ENCODE results near the gene OLFM2. TPM values are rescaled to one million over a fixed set of nuclear protein-coding genes. Genes with fewer than 3 reads are reported as not detected.
A peak's percentile ranks its signal among the peaks of the same experiment; 100 is the strongest.

Gene OLFM2
- polyA plus RNA-seq, 1 donor from 2014 or later = 68.6 TPM

DNA sequence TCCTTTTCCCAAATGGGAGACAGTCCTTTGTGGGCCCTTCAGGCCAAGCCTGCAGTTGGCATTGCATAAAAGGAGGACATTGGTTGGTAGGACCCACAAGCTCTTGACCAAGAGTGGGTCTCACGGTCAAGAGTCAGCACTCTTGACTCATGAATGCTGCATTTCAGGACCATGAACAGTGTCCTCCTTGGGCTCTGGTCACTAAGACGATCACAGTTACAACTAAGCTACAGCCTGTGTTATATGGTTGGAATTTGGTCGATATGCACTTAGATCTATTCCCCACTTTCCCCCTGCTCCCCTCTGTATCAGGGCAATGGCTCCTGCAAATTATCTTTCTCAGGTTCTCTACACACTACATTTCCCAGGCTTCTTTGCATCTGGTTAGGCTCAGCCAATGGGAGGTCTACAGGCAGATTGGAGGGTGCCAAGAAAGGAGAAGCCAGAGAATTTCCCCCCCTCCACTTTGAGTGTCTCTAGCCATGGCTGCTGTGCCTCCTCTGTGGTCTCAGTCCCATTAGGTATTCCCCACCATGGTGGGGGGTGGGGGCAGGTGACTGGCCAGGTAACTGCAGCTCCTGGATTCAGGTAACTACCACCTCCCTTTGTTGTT is 3.1 kb upstream of the OLFM2 start:
- Histone ChIP-seq H3K9me3 (ENCODE audit: low read length) (no peaks in the 10 kb centered on the region), H3K9me2 (ENCODE audit: insufficient read depth, low read length) (no peaks in the 10 kb centered on the region), H3K27ac (ENCODE audit: low read length) (no peak overlapping the region), H3F3A (ENCODE audit: insufficient read depth, low read length, poor library complexity, severe bottlenecking) (no peaks in the 10 kb centered on the region), H2AFZ (ENCODE audit: low read depth, low read length) (no peak overlapping the region), H3K36me3 (ENCODE audit: insufficient read depth, low read length) (no peaks in the 10 kb centered on the region), H3K4me2 (ENCODE audit: low read length) (no peak overlapping the region), H3K27me3 (ENCODE audit: insufficient read depth, low read depth, low read length) (peaks cover 2% of the 10 kb centered on the region), H3K79me2 (replicated peaks; ENCODE audit: insufficient read depth, low read length) (peaks cover 14% of the 10 kb centered on the region), H4K20me1 (ENCODE audit: insufficient read depth) (no peaks in the 10 kb centered on the region), H3K4me3 (ENCODE audit: low read length) (no peak overlapping the region), H3K9ac (ENCODE audit: low read length) (no peak overlapping the region)
- no peak for TF ChIP-seq MXI1 (conservative IDR thresholded peaks at IDR 0.05; ENCODE audit: poor library complexity, severe bottlenecking)
- TF ChIP-seq, protein P1, sequence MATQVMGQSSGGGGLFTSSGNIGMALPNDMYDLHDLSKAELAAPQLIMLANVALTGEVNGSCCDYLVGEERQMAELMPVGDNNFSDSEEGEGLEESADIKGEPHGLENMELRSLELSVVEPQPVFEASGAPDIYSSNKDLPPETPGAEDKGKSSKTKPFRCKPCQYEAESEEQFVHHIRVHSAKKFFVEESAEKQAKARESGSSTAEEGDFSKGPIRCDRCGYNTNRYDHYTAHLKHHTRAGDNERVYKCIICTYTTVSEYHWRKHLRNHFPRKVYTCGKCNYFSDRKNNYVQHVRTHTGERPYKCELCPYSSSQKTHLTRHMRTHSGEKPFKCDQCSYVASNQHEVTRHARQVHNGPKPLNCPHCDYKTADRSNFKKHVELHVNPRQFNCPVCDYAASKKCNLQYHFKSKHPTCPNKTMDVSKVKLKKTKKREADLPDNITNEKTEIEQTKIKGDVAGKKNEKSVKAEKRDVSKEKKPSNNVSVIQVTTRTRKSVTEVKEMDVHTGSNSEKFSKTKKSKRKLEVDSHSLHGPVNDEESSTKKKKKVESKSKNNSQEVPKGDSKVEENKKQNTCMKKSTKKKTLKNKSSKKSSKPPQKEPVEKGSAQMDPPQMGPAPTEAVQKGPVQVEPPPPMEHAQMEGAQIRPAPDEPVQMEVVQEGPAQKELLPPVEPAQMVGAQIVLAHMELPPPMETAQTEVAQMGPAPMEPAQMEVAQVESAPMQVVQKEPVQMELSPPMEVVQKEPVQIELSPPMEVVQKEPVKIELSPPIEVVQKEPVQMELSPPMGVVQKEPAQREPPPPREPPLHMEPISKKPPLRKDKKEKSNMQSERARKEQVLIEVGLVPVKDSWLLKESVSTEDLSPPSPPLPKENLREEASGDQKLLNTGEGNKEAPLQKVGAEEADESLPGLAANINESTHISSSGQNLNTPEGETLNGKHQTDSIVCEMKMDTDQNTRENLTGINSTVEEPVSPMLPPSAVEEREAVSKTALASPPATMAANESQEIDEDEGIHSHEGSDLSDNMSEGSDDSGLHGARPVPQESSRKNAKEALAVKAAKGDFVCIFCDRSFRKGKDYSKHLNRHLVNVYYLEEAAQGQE (IDR thresholded peaks at IDR 0.05; ENCODE audit: borderline replicate concordance) = no peak
- no peak for TF ChIP-seq EP300 (conservative IDR thresholded peaks at IDR 0.05; ENCODE audit: poor library complexity, severe bottlenecking)
- TF ChIP-seq, protein P2, sequence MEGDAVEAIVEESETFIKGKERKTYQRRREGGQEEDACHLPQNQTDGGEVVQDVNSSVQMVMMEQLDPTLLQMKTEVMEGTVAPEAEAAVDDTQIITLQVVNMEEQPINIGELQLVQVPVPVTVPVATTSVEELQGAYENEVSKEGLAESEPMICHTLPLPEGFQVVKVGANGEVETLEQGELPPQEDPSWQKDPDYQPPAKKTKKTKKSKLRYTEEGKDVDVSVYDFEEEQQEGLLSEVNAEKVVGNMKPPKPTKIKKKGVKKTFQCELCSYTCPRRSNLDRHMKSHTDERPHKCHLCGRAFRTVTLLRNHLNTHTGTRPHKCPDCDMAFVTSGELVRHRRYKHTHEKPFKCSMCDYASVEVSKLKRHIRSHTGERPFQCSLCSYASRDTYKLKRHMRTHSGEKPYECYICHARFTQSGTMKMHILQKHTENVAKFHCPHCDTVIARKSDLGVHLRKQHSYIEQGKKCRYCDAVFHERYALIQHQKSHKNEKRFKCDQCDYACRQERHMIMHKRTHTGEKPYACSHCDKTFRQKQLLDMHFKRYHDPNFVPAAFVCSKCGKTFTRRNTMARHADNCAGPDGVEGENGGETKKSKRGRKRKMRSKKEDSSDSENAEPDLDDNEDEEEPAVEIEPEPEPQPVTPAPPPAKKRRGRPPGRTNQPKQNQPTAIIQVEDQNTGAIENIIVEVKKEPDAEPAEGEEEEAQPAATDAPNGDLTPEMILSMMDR (IDR thresholded peaks at IDR 0.05; ENCODE audit: poor library complexity, severe bottlenecking) = no peak
- no peak for TF ChIP-seq EZH2 (IDR thresholded peaks at IDR 0.05; ENCODE audit: borderline replicate concordance, insufficient read depth, low read length, poor library complexity, severe bottlenecking)
- TF ChIP-seq POLR2AphosphoS5 (IDR thresholded peaks at IDR 0.05) = no peak
- TF ChIP-seq RAD21 (conservative IDR thresholded peaks at IDR 0.05) = no peak
- TF ChIP-seq SMC3 (conservative IDR thresholded peaks at IDR 0.05; ENCODE audit: poor library complexity) = no peak
- TF ChIP-seq TAF1 (IDR thresholded peaks at IDR 0.05; ENCODE audit: low read depth) = no peak

DNA sequence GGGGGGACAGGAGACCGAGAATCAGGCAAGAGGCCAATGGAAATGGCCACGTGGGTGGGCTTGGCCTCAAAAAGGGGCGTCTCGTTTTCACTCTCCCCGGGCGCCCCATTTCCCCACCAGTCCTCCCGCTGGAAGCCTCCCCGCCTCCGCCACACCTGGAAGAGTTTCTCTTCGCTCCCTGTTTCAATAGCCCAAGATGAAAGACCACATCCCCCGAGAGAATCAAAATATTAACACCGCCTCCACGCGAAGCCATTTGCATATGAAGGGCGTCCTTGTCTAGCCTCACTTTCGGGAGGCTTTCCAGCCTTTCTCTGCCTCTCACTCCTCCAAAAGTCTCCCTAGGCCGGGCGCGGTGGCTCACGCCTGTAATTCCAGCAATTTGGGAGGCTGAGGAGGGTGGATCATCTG is 691 bp upstream of the OLFM2 start:
- peaks cover 2% of the 10 kb centered on the region for H3K27me3 ChIP-seq (ENCODE audit: insufficient read depth, low read depth, low read length)
- no peaks in the 10 kb centered on the region for H4K20me1 ChIP-seq (ENCODE audit: insufficient read depth)
- TF ChIP-seq MXI1 (conservative IDR thresholded peaks at IDR 0.05; ENCODE audit: poor library complexity, severe bottlenecking) (no peak), EP300 (conservative IDR thresholded peaks at IDR 0.05; ENCODE audit: poor library complexity, severe bottlenecking) (no peak), RAD21 (conservative IDR thresholded peaks at IDR 0.05) (no peak), POLR2AphosphoS5 (IDR thresholded peaks at IDR 0.05) (no peak), EZH2 (IDR thresholded peaks at IDR 0.05; ENCODE audit: borderline replicate concordance, insufficient read depth, low read length, poor library complexity, severe bottlenecking) (no peak), SMC3 (conservative IDR thresholded peaks at IDR 0.05; ENCODE audit: poor library complexity) (no peak)
- TF ChIP-seq, protein P1 (IDR thresholded peaks at IDR 0.05; ENCODE audit: borderline replicate concordance) = no peak
- TF ChIP-seq, protein P2 (IDR thresholded peaks at IDR 0.05; ENCODE audit: poor library complexity, severe bottlenecking) = no peak
- peak overlapping the region; percentile 75 for H3K9ac ChIP-seq (ENCODE audit: low read length)
- peaks cover 21% of the 10 kb centered on the region for H3K79me2 ChIP-seq (replicated peaks; ENCODE audit: insufficient read depth, low read length)
- peak overlapping the region; percentile 28 for H3K27ac ChIP-seq (ENCODE audit: low read length)
- peak overlapping the region; percentile 66 for H3K4me3 ChIP-seq (ENCODE audit: low read length)
- H3K9me2 ChIP-seq (ENCODE audit: insufficient read depth, low read length) = no peaks in the 10 kb centered on the region
- H3K4me2 ChIP-seq (ENCODE audit: low read length) = peak overlapping the region; percentile 51
- H2AFZ ChIP-seq (ENCODE audit: low read depth, low read length) = peak overlapping the region; percentile 45
- no peaks in the 10 kb centered on the region for H3K9me3 ChIP-seq (ENCODE audit: low read length)
- no peaks in the 10 kb centered on the region for H3F3A ChIP-seq (ENCODE audit: insufficient read depth, low read length, poor library complexity, severe bottlenecking)
- no peaks in the 10 kb centered on the region for H3K36me3 ChIP-seq (ENCODE audit: insufficient read depth, low read length)
